Tibial artery (tissue), 4 donors: ENCODE data around the gene PDE4B.

Experiments
- DNase-seq, 2 donors: peaks; one replicate each; pipeline ENCODE4 v3.0.0-alpha.2; 2019
- H3K27ac ChIP-seq, 2 donors: fragments of 200-600 bp; sonication (generic) in 1 of 2; 1 replicate in 1 of 2; 2 replicates in 1 of 2; pipeline ENCODE4 v1.5.1; 2018 to 2019; ENCODE audit warnings: mild to moderate bottlenecking in 1 of 2
- H3K27me3 ChIP-seq, 2 donors: fragments of 200-600 bp; sonication (generic) in 1 of 2; one replicate each; pipeline versions ENCODE4 v1.5.1 to v1.6.0; 2016 to 2019
- H3K36me3 ChIP-seq, 3 donors: fragments of 200-600 bp; sonication (generic) in 2 of 3; one replicate each; pipeline ENCODE4 v1.5.1; 2016 to 2019; ENCODE audit warnings: mild to moderate bottlenecking in 2 of 3
- H3K4me1 ChIP-seq, 4 donors: fragments of 200-600 bp; sonication (generic) in 2 of 4; 1 replicate in 3 of 4; 2 replicates in 1 of 4; pipeline ENCODE4 v1.5.1; 2016 to 2019
- H3K4me3 ChIP-seq, 2 donors: fragments of 200-600 bp; sonication (generic) in 1 of 2; 1 replicate in 1 of 2; 2 replicates in 1 of 2; pipeline ENCODE4 v1.5.1; 2018 to 2019; ENCODE audit warnings: mild to moderate bottlenecking in 2 of 2
- H3K9me3 ChIP-seq, 3 donors: fragments of 200-600 bp; sonication (generic) in 1 of 3; one replicate each; pipeline ENCODE4 v1.5.1; 2016 to 2019
- intact Hi-C: fragments of 100-400 bp; cut with DNase I; formaldehyde crosslinking; loops from one replicate; pipeline ENCODE4 v1.15.0; 2023; ENCODE audit warnings: low total_unique reads
- TF ChIP-seq, protein P1 (sequence below), 2 experiments: fragments of 200-600 bp in 1 of 2; fragments of 450-650 bp in 1 of 2; IDR thresholded peaks; one replicate each; pipeline ENCODE4 v1.5.1; 2017 to 2019; ENCODE audit warnings: antibody characterized with exemption in 2 of 2, mild to moderate bottlenecking in 1 of 2, moderate library complexity in 1 of 2

The PDE4B gene

GRCh38 chr1:66175581-66175980, 382.9 kb downstream of the PDE4B start:
- Histone ChIP-seq H3K9me3 (no peaks in the 10 kb centered on the region), H3K36me3 (no peaks in the 10 kb centered on the region), H3K27me3 (peaks cover 0 to 3% of the 10 kb centered on the region in 2 donors), H3K4me3 (no peak overlapping the region), H3K4me1 (no peaks in the 10 kb centered on the region), H3K27ac (no peak overlapping the region)
- intact Hi-C loops = no loop called here
- TF ChIP-seq, protein P1, sequence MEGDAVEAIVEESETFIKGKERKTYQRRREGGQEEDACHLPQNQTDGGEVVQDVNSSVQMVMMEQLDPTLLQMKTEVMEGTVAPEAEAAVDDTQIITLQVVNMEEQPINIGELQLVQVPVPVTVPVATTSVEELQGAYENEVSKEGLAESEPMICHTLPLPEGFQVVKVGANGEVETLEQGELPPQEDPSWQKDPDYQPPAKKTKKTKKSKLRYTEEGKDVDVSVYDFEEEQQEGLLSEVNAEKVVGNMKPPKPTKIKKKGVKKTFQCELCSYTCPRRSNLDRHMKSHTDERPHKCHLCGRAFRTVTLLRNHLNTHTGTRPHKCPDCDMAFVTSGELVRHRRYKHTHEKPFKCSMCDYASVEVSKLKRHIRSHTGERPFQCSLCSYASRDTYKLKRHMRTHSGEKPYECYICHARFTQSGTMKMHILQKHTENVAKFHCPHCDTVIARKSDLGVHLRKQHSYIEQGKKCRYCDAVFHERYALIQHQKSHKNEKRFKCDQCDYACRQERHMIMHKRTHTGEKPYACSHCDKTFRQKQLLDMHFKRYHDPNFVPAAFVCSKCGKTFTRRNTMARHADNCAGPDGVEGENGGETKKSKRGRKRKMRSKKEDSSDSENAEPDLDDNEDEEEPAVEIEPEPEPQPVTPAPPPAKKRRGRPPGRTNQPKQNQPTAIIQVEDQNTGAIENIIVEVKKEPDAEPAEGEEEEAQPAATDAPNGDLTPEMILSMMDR (IDR thresholded peaks at IDR 0.05) = no peak
- DNase-seq = no peak

DNA sequence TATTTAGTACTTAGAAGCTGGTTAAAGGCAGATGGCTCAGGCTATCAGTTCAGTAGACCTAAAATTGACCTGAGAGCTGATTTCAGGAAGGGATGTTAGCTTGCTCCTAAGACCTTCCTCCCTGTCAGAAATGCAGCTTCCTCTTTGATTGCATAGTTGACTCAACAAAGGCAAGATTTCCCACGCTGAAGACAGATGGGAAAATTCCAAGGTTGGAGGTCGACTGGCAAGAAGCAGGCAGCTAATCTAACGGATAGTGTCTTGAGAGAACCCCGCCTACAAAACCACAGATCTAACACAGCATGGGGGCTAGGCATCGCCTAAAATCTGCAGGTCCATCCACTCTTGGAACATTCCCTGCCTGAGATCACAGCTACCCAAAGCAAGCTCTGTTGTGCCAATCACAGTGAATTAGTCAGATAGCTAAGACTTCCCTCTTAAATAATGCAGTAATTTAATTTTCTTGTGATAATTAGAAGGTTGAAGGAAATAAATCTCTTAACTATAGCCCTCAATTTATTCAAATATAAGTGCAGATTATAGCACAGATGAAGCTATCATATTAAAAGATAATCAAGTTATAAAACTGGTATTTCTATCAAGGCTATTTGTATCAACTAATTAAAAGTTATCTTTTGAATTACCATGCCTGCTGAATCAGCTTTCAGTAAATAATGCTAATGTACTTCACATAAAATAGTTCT, 383.5 kb downstream of the PDE4B start:
- no peak overlapping the region for H3K4me3 ChIP-seq
- TF ChIP-seq, protein P1 (IDR thresholded peaks at IDR 0.05) = no peak
- no peaks in the 10 kb centered on the region for H3K4me1 ChIP-seq
- intact Hi-C loops = no loop called here
- peaks cover 0 to 3% of the 10 kb centered on the region in 2 donors for H3K27me3 ChIP-seq
- H3K36me3 ChIP-seq = no peaks in the 10 kb centered on the region
- H3K9me3 ChIP-seq = no peaks in the 10 kb centered on the region
- DNase-seq = no peak
- no peak overlapping the region for H3K27ac ChIP-seq

DNA sequence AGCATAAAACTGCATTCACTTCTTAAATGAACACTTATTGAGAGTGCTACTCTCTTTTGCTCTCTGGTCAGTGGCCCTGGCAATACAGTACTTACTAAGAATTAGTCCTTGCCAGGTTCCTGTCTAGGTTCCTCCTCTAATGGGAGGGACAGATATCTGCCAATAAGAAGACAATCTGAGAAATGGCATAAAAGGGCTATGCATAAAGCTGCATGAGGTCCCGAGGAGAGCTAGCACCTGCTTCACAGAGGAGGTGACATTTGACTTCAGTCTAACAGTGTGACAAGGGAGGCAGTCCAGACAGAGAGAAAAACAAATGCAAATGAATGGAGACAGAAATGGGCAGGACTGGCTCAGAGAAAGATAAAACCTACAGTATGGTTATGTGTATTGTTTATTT, 384.1 kb downstream of the PDE4B start:
- intact Hi-C loops = no loop called here
- H3K27me3 ChIP-seq = peaks cover 0 to 3% of the 10 kb centered on the region in 2 donors
- H3K4me3 ChIP-seq = no peak overlapping the region
- H3K4me1 ChIP-seq = no peaks in the 10 kb centered on the region
- H3K9me3 ChIP-seq = no peaks in the 10 kb centered on the region
- H3K27ac ChIP-seq = no peak overlapping the region
- no peaks in the 10 kb centered on the region for H3K36me3 ChIP-seq
- TF ChIP-seq, protein P1 (IDR thresholded peaks at IDR 0.05) = no peak
- no peak for DNase-seq

DNA sequence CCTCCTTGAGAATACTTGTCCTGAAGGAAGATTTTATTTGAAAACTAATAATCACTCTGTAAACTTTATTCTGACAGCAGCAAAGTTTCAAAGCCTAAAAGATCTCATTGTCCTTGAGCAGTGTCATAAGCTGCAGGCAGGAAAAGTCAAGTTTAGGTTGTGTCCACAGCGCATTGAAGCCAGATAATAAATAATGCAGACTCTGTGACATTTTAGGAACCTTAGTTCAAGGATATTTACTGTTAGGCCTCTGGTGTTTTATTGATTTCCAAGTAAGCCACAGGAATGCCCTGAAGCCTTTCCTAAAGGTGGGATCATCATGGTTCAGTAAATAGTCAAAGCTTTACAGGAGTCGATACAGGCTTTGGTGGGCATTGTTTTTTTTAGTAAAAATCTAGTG, 384.8 kb downstream of the PDE4B start:
- H3K4me1 ChIP-seq = no peaks in the 10 kb centered on the region
- TF ChIP-seq, protein P1 (IDR thresholded peaks at IDR 0.05) = no peak
- intact Hi-C loops = no loop called here
- no peaks in the 10 kb centered on the region for H3K36me3 ChIP-seq
- H3K9me3 ChIP-seq = no peaks in the 10 kb centered on the region
- no peak for DNase-seq
- no peak overlapping the region for H3K4me3 ChIP-seq
- H3K27me3 ChIP-seq = peaks cover 0 to 3% of the 10 kb centered on the region in 2 donors
- H3K27ac ChIP-seq = no peak overlapping the region

- H3K27ac ChIP-seq = no peak overlapping the region
- no peaks in the 10 kb centered on the region for H3K27me3 ChIP-seq
- no peaks in the 10 kb centered on the region for H3K36me3 ChIP-seq
- no peak for DNase-seq
- no peaks in the 10 kb centered on the region for H3K9me3 ChIP-seq
- H3K4me1 ChIP-seq = no peaks in the 10 kb centered on the region
- TF ChIP-seq, protein P1 (IDR thresholded peaks at IDR 0.05) = no peak
- intact Hi-C loops = no loop called here
- no peak overlapping the region for H3K4me3 ChIP-seq
Measured at GRCh38 chr1:66182026-66182425, 389.3 kb downstream of the PDE4B start.
